ENCODE data around the gene PTPN7.

GRCh38 chr1:202161151-202162046, 997 bp upstream of the PTPN7 start:
- no peak for TF ChIP-seq CTCF (conservative IDR thresholded peaks at IDR 0.05; ENCODE audit: low read depth, low read length)
- no peak for TF ChIP-seq EZH2 (IDR thresholded peaks at IDR 0.05; ENCODE audit: borderline replicate concordance, low read depth, low read length, poor library complexity, severe bottlenecking)
